Measurements from ENCODE around the gene GLIS1.

DNA sequence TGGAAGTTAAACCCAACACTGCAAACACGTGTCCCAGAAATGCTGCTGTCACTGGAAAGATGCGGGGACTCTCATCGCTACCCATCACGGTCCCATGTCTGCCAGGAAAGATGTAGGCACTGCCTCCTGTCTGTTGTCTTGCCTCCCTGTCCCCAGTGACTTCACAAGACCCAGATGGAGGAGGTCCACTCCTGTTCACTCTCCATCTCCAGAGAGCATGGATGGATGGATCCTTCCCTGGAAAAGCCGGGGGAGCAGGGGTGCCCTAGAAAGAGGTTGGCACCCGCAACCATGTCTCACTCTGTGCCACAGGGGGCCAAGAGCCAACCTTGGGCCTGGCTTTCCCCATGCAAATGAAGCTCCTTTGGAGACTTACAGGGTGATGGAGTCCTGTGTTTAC is 135.5 kb downstream of the GLIS1 start:
- TF ChIP-seq, protein P1, sequence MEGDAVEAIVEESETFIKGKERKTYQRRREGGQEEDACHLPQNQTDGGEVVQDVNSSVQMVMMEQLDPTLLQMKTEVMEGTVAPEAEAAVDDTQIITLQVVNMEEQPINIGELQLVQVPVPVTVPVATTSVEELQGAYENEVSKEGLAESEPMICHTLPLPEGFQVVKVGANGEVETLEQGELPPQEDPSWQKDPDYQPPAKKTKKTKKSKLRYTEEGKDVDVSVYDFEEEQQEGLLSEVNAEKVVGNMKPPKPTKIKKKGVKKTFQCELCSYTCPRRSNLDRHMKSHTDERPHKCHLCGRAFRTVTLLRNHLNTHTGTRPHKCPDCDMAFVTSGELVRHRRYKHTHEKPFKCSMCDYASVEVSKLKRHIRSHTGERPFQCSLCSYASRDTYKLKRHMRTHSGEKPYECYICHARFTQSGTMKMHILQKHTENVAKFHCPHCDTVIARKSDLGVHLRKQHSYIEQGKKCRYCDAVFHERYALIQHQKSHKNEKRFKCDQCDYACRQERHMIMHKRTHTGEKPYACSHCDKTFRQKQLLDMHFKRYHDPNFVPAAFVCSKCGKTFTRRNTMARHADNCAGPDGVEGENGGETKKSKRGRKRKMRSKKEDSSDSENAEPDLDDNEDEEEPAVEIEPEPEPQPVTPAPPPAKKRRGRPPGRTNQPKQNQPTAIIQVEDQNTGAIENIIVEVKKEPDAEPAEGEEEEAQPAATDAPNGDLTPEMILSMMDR (conservative IDR thresholded peaks at IDR 0.05; ENCODE audit: low read depth, low read length), result no peak
- no peak for TF ChIP-seq EZH2 (IDR thresholded peaks at IDR 0.05; ENCODE audit: borderline replicate concordance, low read depth, low read length, poor library complexity, severe bottlenecking)

Measured in A673 (cell line).